ENCODE data around the gene CHST7. TPM values are rescaled to one million over a fixed set of nuclear protein-coding genes. Genes with fewer than 3 reads are reported as not detected.

CHST7 gene
- total RNA-seq, 3 donors from 2014 or later, result 1.4 to 4.1 (median 2.7) TPM

DNA sequence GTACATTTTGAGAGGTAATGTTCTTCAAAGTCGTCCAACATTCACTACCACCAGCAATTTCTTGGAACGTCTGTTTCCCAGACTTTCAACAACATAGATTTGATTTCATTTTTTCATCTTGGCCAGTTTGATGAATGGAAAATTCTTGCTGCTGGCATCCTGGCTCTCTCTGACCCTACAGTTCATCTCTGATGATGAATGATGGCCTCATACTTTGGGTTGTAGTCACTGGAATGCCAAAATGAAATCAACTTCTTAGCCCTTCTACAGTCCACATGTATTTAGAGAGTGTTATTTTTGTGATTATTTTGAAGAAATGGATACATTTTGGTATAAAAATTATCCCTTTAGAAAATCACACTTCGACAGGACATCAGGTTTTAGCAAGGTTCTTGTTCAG is 8.8 kb downstream of the CHST7 start:
- Histone ChIP-seq H3K36me3 (ENCODE audit: low read depth) (no peaks in the 10 kb centered on the region), H3K4me3 (no peak overlapping the region), H3K9me3 (no peaks in the 10 kb centered on the region), H3K4me1 (ENCODE audit: low read depth) (no peaks in the 10 kb centered on the region)
- TF ChIP-seq, protein P1, sequence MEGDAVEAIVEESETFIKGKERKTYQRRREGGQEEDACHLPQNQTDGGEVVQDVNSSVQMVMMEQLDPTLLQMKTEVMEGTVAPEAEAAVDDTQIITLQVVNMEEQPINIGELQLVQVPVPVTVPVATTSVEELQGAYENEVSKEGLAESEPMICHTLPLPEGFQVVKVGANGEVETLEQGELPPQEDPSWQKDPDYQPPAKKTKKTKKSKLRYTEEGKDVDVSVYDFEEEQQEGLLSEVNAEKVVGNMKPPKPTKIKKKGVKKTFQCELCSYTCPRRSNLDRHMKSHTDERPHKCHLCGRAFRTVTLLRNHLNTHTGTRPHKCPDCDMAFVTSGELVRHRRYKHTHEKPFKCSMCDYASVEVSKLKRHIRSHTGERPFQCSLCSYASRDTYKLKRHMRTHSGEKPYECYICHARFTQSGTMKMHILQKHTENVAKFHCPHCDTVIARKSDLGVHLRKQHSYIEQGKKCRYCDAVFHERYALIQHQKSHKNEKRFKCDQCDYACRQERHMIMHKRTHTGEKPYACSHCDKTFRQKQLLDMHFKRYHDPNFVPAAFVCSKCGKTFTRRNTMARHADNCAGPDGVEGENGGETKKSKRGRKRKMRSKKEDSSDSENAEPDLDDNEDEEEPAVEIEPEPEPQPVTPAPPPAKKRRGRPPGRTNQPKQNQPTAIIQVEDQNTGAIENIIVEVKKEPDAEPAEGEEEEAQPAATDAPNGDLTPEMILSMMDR (IDR thresholded peaks at IDR 0.05), result no peak
- intact Hi-C loops (cut with DNase I, micrococcal nuclease), result no loop called here
- DNase-seq (no peak), ATAC-seq (no peak)

DNA sequence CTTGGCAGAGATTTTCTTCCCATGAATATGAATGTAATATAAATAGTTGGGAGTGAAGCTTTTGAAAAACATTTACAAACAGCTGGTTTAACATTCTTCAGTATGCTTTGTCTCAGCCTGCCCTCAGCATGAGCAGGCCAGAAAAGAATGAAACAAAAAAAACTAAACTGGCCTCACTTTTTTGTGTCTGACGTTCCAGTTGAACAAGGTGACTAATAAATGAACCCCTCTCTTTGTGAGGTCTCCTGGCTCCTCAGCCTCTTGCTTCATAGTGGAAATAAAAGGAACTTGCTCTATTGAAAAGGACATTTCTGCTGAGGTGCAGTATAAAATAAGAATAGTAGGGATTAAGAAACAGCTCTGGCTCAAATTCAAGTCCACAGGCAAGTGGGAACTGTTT is 9.4 kb downstream of the CHST7 start:
- Histone ChIP-seq H3K9me3 (no peaks in the 10 kb centered on the region), H3K36me3 (ENCODE audit: low read depth) (no peaks in the 10 kb centered on the region), H3K4me3 (no peak overlapping the region), H3K4me1 (ENCODE audit: low read depth) (no peaks in the 10 kb centered on the region)
- ATAC-seq (no peak), DNase-seq (no peak)
- TF ChIP-seq, protein P1 (IDR thresholded peaks at IDR 0.05), result no peak
- intact Hi-C loops (cut with DNase I, micrococcal nuclease), result no loop called here

DNA sequence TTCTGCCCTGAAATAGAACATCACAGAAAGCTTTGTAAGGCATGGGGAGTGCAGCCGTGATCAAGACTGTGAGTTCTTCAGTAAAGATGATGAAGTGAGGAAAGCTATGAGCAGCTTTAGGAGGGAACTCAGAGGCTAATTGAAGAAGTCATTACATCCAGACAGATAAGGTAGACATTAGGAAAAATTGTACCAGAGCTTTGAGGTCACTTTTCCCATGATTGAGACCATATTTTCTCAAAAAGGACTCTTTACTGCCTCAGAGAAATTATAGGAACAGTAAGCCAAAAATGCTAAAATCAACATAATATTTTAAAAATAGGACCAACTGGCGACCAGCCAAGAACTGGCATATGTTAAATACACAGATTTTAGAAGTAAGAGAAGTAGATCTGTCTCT is 11.2 kb downstream of the CHST7 start:
- intact Hi-C loops (cut with DNase I, micrococcal nuclease), result no loop called here
- DNase-seq, result no peak
- H3K4me3 ChIP-seq, result no peak overlapping the region

DNA sequence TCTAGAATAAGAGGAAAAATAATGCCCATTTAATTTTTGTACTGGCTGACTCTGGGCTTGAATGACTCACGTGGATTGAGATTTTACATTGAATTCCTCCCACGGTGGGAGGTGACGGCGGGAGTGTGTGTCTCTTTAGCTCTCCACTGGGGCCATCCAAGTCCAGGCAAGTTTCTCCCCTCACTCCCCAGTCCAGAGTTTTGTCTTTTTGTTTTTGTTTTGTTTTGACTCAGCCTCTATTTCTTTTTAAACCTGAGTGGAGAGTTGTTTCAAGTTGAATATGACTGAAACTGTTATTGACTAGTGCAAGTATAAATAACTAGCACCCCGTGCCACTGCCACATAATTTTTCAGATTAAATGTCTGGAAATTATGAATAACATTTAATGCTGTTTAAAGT is 13.6 kb downstream of the CHST7 start:
- intact Hi-C loops (cut with DNase I, micrococcal nuclease), result no loop called here
- TF ChIP-seq, protein P1 (IDR thresholded peaks at IDR 0.05), result no peak
- DNase-seq (no peak), ATAC-seq (no peak)
- Histone ChIP-seq H3K9me3 (no peaks in the 10 kb centered on the region), H3K4me3 (no peak overlapping the region), H3K36me3 (ENCODE audit: low read depth) (no peaks in the 10 kb centered on the region), H3K4me1 (ENCODE audit: low read depth) (no peaks in the 10 kb centered on the region)

More for the DNA sequence above, 11.2 kb downstream of the CHST7 start:
- no peak for ATAC-seq
- Histone ChIP-seq H3K9me3 (no peaks in the 10 kb centered on the region), H3K4me1 (ENCODE audit: low read depth) (no peaks in the 10 kb centered on the region), H3K36me3 (ENCODE audit: low read depth) (no peaks in the 10 kb centered on the region)
- TF ChIP-seq, protein P1 (IDR thresholded peaks at IDR 0.05), result no peak

DNA sequence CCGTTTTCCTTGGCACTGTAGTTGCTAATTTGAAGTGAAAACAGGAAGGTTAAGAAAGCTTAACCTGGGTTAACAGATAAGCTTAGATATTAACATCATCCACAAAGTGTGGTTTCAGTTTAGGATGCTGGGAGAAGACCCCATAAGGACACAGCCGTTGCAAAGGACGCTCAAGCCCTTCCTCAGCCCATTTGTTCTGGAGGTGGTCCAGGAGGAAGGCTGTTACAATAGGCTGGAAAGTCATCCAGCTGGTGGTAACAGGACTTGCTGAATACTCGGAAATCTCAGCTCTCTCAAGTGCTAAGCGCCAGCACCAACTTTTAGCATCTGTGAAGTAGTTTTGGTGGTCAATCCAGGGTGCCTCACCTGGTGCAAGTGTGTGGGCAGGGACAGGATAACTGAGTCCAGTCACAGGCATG is 14.2 kb downstream of the CHST7 start:
- no peaks in the 10 kb centered on the region for H3K36me3 ChIP-seq (ENCODE audit: low read depth)
- ATAC-seq, result no peak
- TF ChIP-seq, protein P1 (IDR thresholded peaks at IDR 0.05), result no peak
- no peak for DNase-seq
- H3K4me1 ChIP-seq (ENCODE audit: low read depth), result no peaks in the 10 kb centered on the region
- intact Hi-C loops (cut with DNase I, micrococcal nuclease), result no loop called here
- H3K9me3 ChIP-seq, result no peaks in the 10 kb centered on the region
- no peak overlapping the region for H3K4me3 ChIP-seq

DNA sequence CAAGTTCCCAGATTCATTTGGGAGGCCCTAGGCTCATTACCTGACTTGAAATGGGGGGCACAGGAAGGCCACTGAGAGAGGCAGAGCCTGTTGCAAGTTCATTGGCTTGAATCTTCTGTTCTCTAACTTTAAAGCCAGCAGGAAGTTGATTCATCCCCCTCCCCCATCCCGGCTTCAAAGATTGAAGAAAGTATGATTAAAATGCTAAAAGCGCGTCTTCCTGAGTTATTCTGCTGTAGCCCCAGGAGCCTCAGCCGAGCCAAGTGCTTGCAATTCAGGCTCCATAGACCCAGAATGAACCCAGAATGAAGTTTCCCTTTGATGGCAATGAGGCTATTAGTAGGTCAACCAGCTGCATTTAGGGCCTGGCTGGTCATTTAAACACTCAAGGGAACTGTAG is 14.7 kb downstream of the CHST7 start:
- ATAC-seq (peak; percentile 12), DNase-seq (peak in 1 of 3 donors; percentile 47)
- no peaks in the 10 kb centered on the region for H3K4me1 ChIP-seq (ENCODE audit: low read depth)
- H3K9me3 ChIP-seq, result no peaks in the 10 kb centered on the region
- H3K36me3 ChIP-seq (ENCODE audit: low read depth), result no peaks in the 10 kb centered on the region
- TF ChIP-seq, protein P1 (IDR thresholded peaks at IDR 0.05), result no peak
- no peak overlapping the region for H3K4me3 ChIP-seq
- intact Hi-C loops (cut with DNase I, micrococcal nuclease), result no loop called here

All from mucosa of descending colon (tissue), 3 donors.